NCI-H774 (cell line): ENCODE measurements around the gene BCL11A.

Source experiments
- DNase-seq: peaks from one replicate; lab custom pipeline; 2025; lab: John Stamatoyannopoulos, UW

Gene BCL11A

DNA sequence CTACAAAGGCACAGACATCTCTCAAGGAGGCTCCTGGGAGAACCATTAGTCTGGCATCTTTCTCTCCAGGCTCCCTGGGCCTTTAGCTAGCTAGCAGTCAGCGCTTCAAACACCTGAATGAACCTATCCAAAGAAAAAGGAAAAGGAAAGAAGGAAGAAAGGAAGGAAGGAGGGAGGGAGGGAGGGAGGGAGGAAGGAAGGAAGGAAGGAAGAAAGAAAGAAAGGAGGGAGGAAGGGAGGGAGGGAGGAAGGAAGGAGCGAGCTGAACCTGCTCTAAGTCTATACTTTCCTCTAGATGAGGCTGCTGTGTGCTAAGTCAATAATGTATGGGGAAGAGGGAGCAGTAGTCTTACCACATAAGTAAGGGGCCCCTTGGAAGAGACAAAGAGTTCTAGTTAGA, 5.1 kb upstream of the BCL11A start:
- DNase-seq = no peak

- DNase-seq = no peak
Measured at GRCh38 chr2:60557486-60557864, 4.0 kb upstream of the BCL11A start.

DNA sequence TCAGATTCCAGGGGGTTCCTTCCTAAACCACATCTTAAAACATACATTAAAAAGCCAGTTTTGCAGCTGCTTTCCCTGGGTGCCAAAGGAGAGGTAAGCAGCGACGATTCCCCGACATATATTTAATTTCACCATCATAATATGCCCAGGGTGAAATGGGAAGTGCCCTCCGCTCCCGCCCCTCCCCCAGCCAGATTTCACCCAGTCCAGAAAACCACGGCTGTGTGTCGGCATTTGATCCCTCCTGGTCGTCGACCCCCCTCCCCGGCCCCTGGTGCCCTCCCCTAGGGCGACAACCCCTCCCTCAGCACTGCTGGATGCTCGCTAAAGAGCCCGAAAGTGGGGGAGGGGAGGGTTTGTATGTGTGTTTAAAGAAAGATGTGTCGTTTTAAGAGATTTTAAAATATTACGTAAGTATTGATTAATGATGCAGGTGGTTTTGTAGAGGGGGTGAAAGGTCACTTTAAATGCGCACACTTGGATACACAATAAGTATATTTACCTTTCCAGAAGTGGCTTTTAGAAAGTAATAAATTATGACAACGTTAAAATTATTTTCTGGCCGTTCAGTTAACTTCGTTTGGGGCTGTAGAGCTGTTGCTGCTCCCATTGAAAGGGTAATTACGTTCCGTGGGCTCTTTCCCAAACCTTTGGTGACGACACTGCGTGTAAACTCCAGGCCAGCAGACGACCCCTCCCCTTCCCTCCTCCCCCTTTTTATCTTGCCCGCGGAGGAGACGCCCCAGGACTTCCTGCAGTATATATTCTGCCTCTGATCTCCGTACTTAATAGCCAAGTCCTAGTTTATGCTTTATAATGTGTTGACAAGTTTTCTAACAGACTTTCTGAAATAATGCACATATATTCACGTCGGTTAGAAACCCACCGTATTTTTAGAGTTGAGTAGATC, 3.4 kb upstream of the BCL11A start:
- no peak for DNase-seq

DNA sequence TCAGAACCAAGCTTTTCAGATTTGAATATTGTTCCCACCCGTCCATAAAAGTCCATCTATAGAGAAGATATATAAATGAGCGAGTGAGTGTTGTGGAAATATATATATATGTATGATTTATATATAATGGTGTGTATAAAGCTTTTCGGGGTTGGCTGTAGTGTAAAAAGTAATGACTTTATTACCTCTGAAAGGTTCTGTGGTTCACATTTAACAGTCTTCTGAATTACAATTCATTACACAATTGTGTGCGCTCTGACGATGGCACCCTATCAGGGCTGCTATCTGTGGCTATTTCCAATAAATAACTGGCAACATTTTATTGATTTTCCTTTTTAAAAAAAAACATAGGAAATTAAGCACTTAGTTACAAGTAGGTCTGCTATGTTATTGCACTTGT, 2.7 kb upstream of the BCL11A start:
- no peak for DNase-seq

GRCh38 chr2:60555783-60556139, 2.3 kb upstream of the BCL11A start:
- no peak for DNase-seq

GRCh38 chr2:60555066-60555782, 1.8 kb upstream of the BCL11A start:
- DNase-seq = peak; percentile 13

GRCh38 chr2:60554646-60555065, 1.2 kb upstream of the BCL11A start:
- no peak for DNase-seq

GRCh38 chr2:60554074-60554645, 706 bp upstream of the BCL11A start:
- no peak for DNase-seq

DNA sequence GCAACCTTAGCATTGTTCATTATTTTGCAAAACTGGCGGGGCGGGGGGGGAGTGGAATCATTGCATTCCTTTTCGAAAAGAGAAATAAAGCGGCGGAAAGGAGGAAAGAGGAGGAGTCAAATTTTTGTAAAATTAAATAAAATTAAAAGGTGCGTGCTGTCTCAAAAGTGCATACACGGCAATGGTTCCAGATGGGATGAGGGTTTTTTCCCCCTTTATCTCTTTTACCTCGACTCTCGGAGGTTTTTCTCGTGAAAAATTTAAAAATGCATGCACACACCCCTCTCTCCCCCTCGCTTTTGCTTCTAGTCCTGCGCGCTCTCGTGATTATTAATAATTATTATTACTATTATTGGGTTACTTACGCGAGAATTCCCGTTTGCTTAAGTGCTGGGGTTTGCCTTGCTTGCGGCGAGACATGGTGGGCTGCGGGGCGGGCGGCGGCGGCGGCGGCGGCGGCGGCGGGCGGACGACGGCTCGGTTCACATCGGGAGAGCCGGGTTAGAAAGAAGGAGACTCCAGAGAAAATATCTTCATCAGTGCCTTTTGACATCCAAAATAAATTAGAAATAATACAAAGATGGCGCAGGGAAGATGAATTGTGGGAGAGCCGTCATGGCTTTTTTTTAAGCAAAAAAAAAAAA, 481 bp downstream of the BCL11A start:
- DNase-seq = no peak

DNA sequence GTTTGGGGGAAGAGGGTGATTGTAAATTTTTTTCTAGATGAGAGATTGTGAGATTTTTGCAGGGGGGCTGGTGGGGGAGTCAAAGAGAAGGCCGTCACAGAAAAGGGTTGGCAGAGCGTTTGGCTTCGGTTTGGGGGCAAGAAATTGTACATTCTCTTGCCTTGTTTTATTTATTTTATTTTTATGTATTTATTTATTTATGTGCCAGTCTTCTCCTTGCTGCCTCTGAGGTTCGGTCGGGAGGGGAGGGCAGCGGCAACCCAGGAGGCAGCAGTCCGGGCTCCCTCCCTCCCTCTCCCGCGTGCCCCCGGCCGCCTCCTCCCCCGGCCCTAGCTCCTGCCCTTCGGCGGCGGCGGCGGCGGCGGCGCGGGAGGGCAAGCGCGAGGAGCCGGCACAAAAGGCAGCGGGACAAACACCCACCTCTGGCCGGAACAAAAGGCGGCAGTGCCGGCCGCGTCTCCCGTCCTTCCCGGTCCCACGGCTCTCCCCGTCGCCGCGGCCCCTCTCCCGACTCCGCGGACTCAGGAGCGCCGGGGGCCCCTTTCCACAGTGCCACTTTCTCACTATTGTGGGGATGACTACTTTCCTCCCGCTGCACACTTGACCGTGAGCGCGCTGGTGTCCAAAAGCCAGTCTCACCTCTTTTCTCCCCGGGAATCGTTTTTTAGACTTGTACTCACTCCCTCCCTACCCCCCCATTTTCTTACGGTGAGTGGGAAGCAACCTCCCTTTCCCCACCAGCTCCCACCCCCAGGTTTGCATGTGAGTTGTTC, 1.2 kb downstream of the BCL11A start:
- DNase-seq = peak; percentile 33

GRCh38 chr2:60551240-60552077, 2.0 kb downstream of the BCL11A start:
- DNase-seq = no peak

DNA sequence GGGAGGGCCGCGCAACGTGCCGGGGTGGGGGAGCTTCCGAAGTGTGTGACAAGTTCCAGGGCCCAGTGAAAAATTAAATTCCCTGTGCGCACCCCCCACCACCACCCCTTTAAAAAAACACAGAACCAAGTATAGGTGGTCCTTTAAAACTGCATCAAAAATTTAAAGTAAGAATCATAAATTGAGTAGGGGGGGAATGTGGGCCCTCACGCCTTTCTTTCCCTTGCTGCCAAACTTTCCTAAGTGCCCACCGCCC, 2.5 kb downstream of the BCL11A start:
- DNase-seq = no peak

DNA sequence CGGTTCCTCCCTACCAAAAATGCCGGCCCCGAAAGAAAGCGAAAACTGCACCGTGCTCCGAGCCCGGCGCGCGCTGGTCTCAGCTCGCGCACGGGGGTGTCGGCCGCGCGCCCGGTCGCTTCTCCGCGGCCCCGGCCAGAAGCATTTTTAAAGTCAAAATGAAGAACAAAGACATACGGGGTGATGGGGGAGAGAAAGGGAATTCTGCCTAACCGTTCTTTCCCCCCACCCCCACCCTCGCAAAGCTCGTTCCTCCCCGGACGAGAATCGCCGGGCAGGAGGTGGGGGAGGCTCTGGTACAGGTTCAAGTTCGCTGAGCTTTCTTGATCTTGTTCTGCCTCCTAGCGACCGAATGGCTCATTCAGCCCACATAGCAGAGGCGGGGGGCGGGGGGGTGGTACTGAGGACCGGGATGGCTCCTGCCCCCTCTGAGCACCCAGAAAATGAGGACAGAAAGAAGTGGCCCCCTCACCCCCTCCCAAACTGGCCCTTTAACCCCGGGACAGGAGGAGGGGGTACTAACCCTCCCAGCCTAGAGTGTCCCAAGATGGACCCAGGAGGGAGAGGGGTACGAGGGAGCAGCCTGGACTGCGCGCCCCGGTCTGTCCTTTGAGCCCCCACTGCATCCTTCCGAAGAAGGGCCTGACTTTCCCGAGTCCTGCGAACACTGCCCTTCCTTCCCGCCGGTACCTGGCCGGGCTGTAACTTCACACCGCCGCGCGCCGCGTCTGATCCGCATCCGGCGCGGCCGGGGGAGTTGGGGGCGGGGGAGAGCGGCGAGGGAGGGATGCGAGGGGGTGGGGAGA, 3.1 kb downstream of the BCL11A start:
- DNase-seq = peak; percentile 77

DNA sequence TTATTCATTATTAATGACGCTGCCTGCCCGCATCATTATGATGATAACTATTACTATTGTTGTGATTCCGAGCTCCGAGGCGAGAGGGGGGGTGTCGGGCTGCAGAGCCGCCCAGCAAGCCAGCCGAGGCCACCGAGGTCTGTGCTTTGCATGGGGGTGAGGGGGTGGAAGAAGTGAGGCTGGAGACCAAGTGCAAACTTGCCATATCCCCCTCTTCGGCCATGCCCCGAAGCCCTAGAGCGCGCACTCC, 3.6 kb downstream of the BCL11A start:
- DNase-seq = no peak

DNA sequence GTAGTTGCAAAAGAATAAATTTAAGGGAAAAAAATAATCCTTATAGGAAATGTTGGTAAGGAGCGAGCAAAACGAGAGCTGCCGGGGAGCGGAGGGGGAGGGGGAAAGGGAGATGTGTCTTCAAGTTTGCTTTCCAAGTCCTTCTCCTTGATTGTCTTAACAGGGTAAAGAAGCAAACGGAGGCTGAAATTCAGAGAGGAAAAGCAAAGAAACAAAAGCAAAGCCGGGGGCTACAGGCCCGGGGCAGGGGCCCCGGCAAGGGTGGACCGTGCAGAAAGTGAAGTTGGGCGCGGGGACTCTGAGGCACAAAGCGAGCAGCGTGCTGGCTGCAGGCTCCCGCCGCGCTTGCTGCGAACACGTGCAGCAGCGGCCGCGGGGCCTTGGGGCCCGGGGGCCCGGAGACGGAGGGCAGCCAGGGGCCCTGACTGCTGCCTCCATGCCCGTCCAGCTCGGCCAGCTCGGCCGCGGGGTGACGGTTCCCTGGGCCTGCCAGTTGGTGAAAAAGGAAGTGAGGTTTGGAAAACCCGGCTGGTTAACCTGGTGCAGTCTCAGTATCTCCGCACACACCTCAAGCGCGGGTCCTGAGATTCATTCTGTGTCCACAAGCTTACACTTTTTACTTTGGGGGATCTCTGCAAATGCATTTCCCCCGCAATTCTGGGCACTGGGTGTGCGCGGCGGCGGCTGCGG, 4.1 kb downstream of the BCL11A start:
- DNase-seq = peak; percentile 48

DNA sequence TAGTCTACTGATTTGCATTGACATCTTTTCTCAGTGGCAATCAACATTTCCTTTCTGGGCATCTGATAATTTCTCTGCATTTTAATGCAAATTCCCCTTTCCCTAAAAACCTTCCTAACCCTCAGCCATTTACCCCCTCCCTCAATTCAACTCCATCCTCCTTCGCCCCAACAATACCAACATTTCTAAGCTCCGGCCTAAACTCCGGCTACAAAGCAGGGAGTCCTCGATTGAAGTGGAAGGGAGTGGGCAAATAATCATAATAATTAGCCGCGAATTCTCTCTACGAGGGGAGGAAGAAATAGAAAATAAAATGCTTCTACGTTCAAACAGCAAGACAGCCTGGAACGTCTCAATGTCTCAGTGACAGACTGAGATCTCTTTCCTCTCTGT, 4.6 kb downstream of the BCL11A start:
- no peak for DNase-seq

DNA sequence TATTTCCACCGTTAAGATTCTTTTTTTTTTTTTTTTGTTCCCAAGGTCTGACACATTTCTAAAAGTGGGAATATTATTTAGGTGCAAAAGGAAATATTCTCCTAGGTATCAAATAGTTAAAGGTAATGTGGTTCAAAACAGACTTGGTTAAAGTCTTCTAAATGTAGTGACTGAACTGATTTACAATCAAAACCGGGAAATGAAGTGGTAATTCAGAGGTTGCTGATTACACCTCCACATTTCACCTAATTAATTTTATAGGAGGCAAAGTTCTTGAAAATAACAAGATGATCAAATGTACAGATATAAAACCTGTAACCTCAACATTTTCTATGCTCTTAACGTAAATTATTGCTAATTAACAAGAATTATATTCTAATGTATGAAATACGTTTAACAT, 5.1 kb downstream of the BCL11A start:
- DNase-seq = no peak

DNA sequence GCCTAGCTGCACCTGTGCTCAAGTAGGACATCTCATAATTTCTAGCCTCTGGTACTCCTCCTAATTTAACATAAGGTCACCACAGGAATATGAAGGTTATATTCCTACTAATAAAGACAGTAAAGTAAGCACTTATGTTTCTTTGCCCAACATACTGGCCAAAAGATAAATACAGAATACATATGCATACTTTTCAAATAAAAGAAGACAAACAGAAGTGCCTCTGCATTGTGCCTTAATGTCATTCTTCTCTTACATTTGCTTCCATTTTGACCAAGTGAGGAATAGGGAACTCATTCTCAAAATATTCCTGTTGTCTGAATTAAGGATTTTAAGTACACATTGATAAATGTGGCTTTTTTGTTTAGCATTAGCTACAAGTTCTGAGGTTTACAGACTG, 5.6 kb downstream of the BCL11A start:
- DNase-seq = no peak

- no peak for DNase-seq
Measured at GRCh38 chr2:60546756-60547420, 6.6 kb downstream of the BCL11A start.
